Mesendoderm (in vitro differentiated cells): ENCODE measurements around the gene IL6.
A peak's percentile ranks its signal among the peaks of the same experiment; 100 is the strongest.

ENCODE experiments used
- DNase-seq: peaks from one replicate; pipeline ENCODE4 v3.0.0; 2013
- H2AK5ac ChIP-seq: 2 replicates; pipeline ENCODE4 v1.6.1; 2013; ENCODE audit warnings: low read length, inconsistent platforms
- H2BK120ac ChIP-seq: 2 replicates; pipeline ENCODE4 v1.6.1; 2013; ENCODE audit warnings: low read depth, mild to moderate bottlenecking, low read length, moderate library complexity, mixed read lengths
- H2BK15ac ChIP-seq: replicated peaks from 2 replicates; pipeline ENCODE4 v1.6.1; 2013; ENCODE audit warnings: low read depth, mild to moderate bottlenecking, moderate library complexity
- H2BK5ac ChIP-seq: 2 replicates; pipeline ENCODE4 v1.6.1; 2013; ENCODE audit warnings: low read length, inconsistent platforms
- H3K18ac ChIP-seq: 2 replicates; pipeline ENCODE4 v1.6.1; 2013; ENCODE audit warnings: mild to moderate bottlenecking, low read length, mixed read lengths
- H3K23ac ChIP-seq: one replicate; pipeline ENCODE4 v1.6.1; 2013; ENCODE audit warnings: low read length
- H3K27ac ChIP-seq: 2 replicates; pipeline ENCODE4 v1.5.1; 2013; ENCODE audit warnings: low read depth, mild to moderate bottlenecking, inconsistent platforms, low read length, moderate library complexity
- H3K27me3 ChIP-seq: 2 replicates; pipeline ENCODE4 v1.6.1; 2013; ENCODE audit warnings: low read length, control low read depth, mild to moderate bottlenecking, inconsistent platforms; ENCODE audit not compliant: insufficient read depth, poor library complexity
- H3K36me3 ChIP-seq: 2 replicates; pipeline ENCODE4 v1.6.1; 2013; ENCODE audit warnings: low read length, inconsistent platforms; ENCODE audit not compliant: control insufficient read depth, insufficient read depth
- H3K4ac ChIP-seq: one replicate; pipeline ENCODE4 v1.6.1; 2013; ENCODE audit warnings: low read depth, mild to moderate bottlenecking, low read length, moderate library complexity
- H3K4me1 ChIP-seq: 2 replicates; pipeline ENCODE4 v1.6.1; 2013; ENCODE audit warnings: low read depth, low read length, inconsistent platforms; ENCODE audit not compliant: control insufficient read depth
- H3K4me2 ChIP-seq: 2 replicates; pipeline ENCODE4 v1.6.1; 2013; ENCODE audit warnings: low read length
- H3K4me3 ChIP-seq: 2 replicates; pipeline ENCODE4 v1.5.1; 2013; ENCODE audit warnings: mild to moderate bottlenecking, low read length
- H3K56ac ChIP-seq: one replicate; pipeline ENCODE4 v1.6.1; 2013; ENCODE audit warnings: low read length
- H3K79me1 ChIP-seq: 2 replicates; pipeline ENCODE4 v1.6.1; 2013; ENCODE audit warnings: low read length, inconsistent platforms
- H3K79me2 ChIP-seq: 2 replicates; pipeline ENCODE4 v1.6.1; 2013; ENCODE audit warnings: mild to moderate bottlenecking, low read length; ENCODE audit not compliant: control insufficient read depth, insufficient read depth
- H3K9ac ChIP-seq: 2 replicates; pipeline ENCODE4 v1.6.1; 2013; ENCODE audit warnings: low read length, inconsistent platforms
- H4K5ac ChIP-seq: one replicate; pipeline ENCODE4 v1.6.1; 2013; ENCODE audit warnings: low read length
- H4K8ac ChIP-seq: one replicate; pipeline ENCODE4 v1.6.1; 2013; ENCODE audit warnings: low read depth, mild to moderate bottlenecking, control low read depth, low read length, moderate library complexity
- WGBS: extraction: QIAGEN DNeasy Blood & Tissue Kit; methylation state at CpG from one replicate; pipeline ENCODE4 v1.1.7; 2013; ENCODE audit warnings: low lambda C conversion rate, missing lambda C conversion rate; ENCODE audit not compliant: insufficient coverage; ENCODE audit errors: extremely low coverage; 5-methylcytosine and 5-hydroxymethylcytosine counted together

Gene IL6

DNA sequence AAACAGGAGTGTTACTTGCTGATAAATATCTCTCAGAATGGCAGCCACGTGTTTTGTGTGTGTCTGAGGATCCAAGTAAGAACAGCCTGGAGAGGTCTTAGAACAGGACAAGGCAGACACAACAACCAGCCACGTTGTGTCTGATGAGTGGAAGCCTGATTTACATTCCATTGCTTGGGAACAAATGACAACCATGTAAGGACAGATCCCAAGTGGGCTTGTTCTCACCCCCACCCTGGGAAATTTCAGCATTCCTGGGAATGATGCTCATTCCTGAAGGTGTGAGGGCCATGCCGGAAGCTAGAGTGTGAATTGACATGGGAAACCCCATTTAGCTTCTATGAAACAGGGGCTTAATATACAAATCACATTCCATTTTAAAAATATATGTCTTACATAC, 35.9 kb downstream of the IL6 start:
- no peak overlapping the region for H3K18ac ChIP-seq
- H3K4me1 ChIP-seq: no peaks in the 10 kb centered on the region
- no peaks in the 10 kb centered on the region for H3K27me3 ChIP-seq
- H2BK120ac ChIP-seq: no peak overlapping the region
- H4K5ac ChIP-seq: no peak overlapping the region
- H2BK5ac ChIP-seq: no peak overlapping the region
- no peak overlapping the region for H3K56ac ChIP-seq
- H2BK15ac ChIP-seq: no peak overlapping the region
- no peak overlapping the region for H3K4me2 ChIP-seq
- no peaks in the 10 kb centered on the region for H3K79me2 ChIP-seq
- no peaks in the 10 kb centered on the region for H3K36me3 ChIP-seq
- no peak overlapping the region for H3K4me3 ChIP-seq
- no peak overlapping the region for H3K9ac ChIP-seq
- no peak overlapping the region for H4K8ac ChIP-seq
- no peaks in the 10 kb centered on the region for H3K79me1 ChIP-seq
- peak; percentile 87 for DNase-seq
- no peak overlapping the region for H3K23ac ChIP-seq
- H3K27ac ChIP-seq: no peak overlapping the region
- H3K4ac ChIP-seq: no peak overlapping the region
- whole genome bisulfite sequencing: no CpG with 5 or more reads among the region's 3 CpGs
- H2AK5ac ChIP-seq: no peak overlapping the region

DNA sequence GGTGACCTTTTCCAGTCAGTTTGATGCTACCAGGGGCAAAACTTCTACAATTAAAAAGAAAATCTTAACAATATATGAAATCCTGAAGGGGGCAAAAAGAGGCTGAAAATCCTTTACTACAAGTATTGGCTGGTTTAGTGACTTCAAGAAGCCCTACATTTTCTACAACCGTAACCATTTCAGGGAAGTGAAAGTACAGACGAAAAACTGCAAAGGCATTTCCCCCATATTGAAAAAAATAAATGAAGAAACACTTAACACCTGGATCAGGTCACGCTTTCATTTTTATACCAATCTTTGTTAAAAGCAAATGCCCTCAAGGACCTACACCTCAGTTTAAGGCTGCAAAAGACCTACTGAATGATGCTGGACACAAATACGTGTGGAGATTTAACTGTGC, 38.6 kb downstream of the IL6 start:
- Histone ChIP-seq H3K56ac (no peak overlapping the region), H4K8ac (no peak overlapping the region), H3K4ac (no peak overlapping the region), H3K4me1 (no peaks in the 10 kb centered on the region), H2BK120ac (no peak overlapping the region), H3K36me3 (no peaks in the 10 kb centered on the region), H3K79me1 (no peaks in the 10 kb centered on the region), H3K23ac (no peak overlapping the region), H3K27ac (no peak overlapping the region), H2AK5ac (no peak overlapping the region), H3K27me3 (no peaks in the 10 kb centered on the region), H3K4me2 (no peak overlapping the region), H2BK15ac (no peak overlapping the region), H3K4me3 (no peak overlapping the region), H2BK5ac (no peak overlapping the region), H4K5ac (no peak overlapping the region), H3K9ac (no peak overlapping the region), H3K18ac (no peak overlapping the region), H3K79me2 (no peaks in the 10 kb centered on the region)
- WGBS: no CpG with 5 or more reads among the region's 4 CpGs
- no peak for DNase-seq

DNA sequence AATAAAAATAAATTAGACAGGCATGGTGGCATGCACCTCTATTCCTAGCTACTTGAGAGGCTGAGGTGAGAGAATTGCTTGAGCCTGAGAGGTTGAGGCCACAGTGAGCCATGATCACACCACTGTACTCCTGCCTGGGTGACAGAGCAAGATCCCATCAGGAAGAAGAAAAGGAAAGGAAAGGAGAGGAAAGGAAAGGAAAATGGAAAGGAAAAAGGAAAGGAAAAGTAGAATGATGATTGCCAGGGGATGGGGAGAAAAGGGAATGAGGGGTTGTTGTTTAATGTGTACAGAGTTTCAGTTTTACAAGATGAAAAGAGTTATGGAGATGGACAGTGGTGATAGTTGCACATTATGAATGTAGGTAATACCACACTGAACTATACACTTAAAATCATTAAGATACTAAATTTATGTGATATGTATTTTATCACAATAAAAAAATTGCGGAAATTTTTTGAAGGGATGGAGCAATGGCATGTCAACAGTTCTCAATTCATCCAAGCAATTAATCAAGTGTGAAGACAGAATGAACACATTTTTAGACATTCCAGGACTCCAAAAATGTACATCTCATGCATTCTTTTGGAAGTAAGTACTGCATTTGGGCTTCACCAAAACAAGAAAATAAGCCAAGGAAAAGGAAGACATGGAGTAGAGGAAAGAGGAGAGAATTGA, 44.3 kb downstream of the IL6 start:
- Histone ChIP-seq H2BK120ac (no peak overlapping the region), H3K18ac (no peak overlapping the region), H4K5ac (no peak overlapping the region), H3K27me3 (no peaks in the 10 kb centered on the region), H3K36me3 (no peaks in the 10 kb centered on the region), H3K79me1 (no peaks in the 10 kb centered on the region), H3K4me1 (no peaks in the 10 kb centered on the region), H3K79me2 (no peaks in the 10 kb centered on the region), H3K4me3 (no peak overlapping the region), H2BK15ac (no peak overlapping the region), H2BK5ac (no peak overlapping the region), H3K4ac (no peak overlapping the region), H4K8ac (no peak overlapping the region), H3K56ac (no peak overlapping the region), H3K9ac (no peak overlapping the region), H3K4me2 (no peak overlapping the region), H3K23ac (no peak overlapping the region), H3K27ac (no peak overlapping the region), H2AK5ac (no peak overlapping the region)
- no peak for DNase-seq
- WGBS: no CpG with 5 or more reads among the region's 1 CpG

DNA sequence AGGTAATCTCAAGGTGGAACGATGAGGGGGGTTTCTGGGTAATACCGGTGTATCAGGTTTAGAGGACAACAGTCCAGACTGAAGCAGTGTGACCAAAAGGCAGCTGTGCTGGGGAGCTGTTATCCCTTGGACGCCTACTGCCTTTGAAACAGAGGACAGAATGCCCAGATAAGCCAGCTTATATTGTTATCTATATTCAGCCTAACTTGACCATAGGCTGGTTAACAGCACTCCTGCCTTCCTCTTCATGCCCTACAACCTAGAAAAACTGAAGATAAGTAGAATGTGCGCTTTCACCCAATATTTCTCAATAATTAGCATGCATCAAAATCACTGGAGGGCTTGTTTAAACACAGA, 44.9 kb downstream of the IL6 start:
- Histone ChIP-seq H3K27me3 (no peaks in the 10 kb centered on the region), H3K79me2 (no peaks in the 10 kb centered on the region), H2BK120ac (no peak overlapping the region), H3K18ac (no peak overlapping the region), H3K4me1 (no peaks in the 10 kb centered on the region), H3K56ac (no peak overlapping the region), H4K8ac (no peak overlapping the region), H3K4ac (no peak overlapping the region), H2AK5ac (no peak overlapping the region), H3K23ac (no peak overlapping the region), H3K36me3 (no peaks in the 10 kb centered on the region), H2BK15ac (no peak overlapping the region), H4K5ac (no peak overlapping the region), H3K79me1 (no peaks in the 10 kb centered on the region), H2BK5ac (no peak overlapping the region), H3K4me3 (no peak overlapping the region), H3K4me2 (no peak overlapping the region), H3K27ac (no peak overlapping the region), H3K9ac (no peak overlapping the region)
- no CpG with 5 or more reads among the region's 4 CpGs for WGBS
- no peak for DNase-seq

DNA sequence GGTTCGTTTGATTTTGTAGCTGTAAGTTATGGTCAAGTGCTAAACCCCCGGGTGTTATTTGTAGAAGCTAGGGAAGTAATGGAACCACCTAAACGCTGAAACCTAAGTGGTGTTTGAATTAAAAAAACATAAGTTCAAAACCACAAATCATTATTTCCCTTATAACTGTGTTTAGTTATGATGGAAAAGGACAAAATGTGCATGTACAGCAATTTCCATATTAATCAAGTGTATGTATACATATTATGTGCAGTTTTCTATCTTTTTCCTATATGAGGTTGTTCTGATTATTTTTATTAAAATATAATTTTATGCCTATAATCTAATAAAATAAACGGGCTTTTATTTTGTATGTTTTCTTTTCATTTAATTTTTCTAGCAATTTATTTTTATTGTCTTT, 45.9 kb downstream of the IL6 start:
- no peak overlapping the region for H3K27ac ChIP-seq
- no peak overlapping the region for H3K4ac ChIP-seq
- H3K56ac ChIP-seq: no peak overlapping the region
- H4K8ac ChIP-seq: no peak overlapping the region
- H3K4me2 ChIP-seq: no peak overlapping the region
- no peak overlapping the region for H3K18ac ChIP-seq
- no peak overlapping the region for H2BK120ac ChIP-seq
- no peaks in the 10 kb centered on the region for H3K79me1 ChIP-seq
- no peak for DNase-seq
- H4K5ac ChIP-seq: no peak overlapping the region
- no peaks in the 10 kb centered on the region for H3K79me2 ChIP-seq
- H3K27me3 ChIP-seq: no peaks in the 10 kb centered on the region
- H3K4me3 ChIP-seq: no peak overlapping the region
- no peaks in the 10 kb centered on the region for H3K36me3 ChIP-seq
- no CpG with 5 or more reads among the region's 4 CpGs for WGBS
- no peak overlapping the region for H2AK5ac ChIP-seq
- H2BK5ac ChIP-seq: no peak overlapping the region
- no peak overlapping the region for H3K23ac ChIP-seq
- no peak overlapping the region for H3K9ac ChIP-seq
- H3K4me1 ChIP-seq: no peaks in the 10 kb centered on the region
- H2BK15ac ChIP-seq: no peak overlapping the region

DNA sequence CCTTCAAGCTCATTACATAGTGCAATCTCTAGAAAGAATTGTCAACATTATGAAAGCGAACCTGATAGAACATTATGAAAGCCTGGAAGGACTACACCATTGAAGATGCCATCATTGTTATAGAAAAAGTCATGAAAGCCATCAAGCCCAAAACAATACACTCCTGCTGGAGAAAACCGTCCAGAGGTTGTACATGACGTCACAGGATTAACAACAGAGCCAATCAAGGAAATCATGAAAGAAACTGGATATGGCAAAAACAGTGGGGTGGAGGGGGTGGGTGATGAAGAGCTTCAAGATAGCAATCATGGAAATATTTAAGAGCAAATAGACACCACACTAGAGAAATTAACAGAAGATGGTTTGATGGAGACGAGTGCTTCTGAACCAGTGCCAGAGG, 50.0 kb downstream of the IL6 start:
- no peak overlapping the region for H3K4me3 ChIP-seq
- no peaks in the 10 kb centered on the region for H3K79me2 ChIP-seq
- no peaks in the 10 kb centered on the region for H3K4me1 ChIP-seq
- H3K9ac ChIP-seq: no peak overlapping the region
- no peak overlapping the region for H3K4ac ChIP-seq
- no peak overlapping the region for H2BK120ac ChIP-seq
- no peak overlapping the region for H3K23ac ChIP-seq
- no peak for DNase-seq
- no peak overlapping the region for H4K5ac ChIP-seq
- no peak overlapping the region for H2BK15ac ChIP-seq
- H4K8ac ChIP-seq: no peak overlapping the region
- H3K79me1 ChIP-seq: no peaks in the 10 kb centered on the region
- no peaks in the 10 kb centered on the region for H3K27me3 ChIP-seq
- no peak overlapping the region for H2AK5ac ChIP-seq
- no peak overlapping the region for H2BK5ac ChIP-seq
- H3K27ac ChIP-seq: no peak overlapping the region
- no peak overlapping the region for H3K56ac ChIP-seq
- WGBS: no CpG with 5 or more reads among the region's 4 CpGs
- no peak overlapping the region for H3K4me2 ChIP-seq
- H3K36me3 ChIP-seq: no peaks in the 10 kb centered on the region
- H3K18ac ChIP-seq: no peak overlapping the region
